Fibroblast of skin of left biceps (primary cell): ENCODE data around the gene ARID3C.

Source experiments
- DNase-seq, 2 experiments: peaks; one replicate each; pipeline ENCODE4 v3.0.0-alpha.2; 2013; ENCODE audit warnings: low read depth in 2 of 2

The ARID3C gene, protein sequence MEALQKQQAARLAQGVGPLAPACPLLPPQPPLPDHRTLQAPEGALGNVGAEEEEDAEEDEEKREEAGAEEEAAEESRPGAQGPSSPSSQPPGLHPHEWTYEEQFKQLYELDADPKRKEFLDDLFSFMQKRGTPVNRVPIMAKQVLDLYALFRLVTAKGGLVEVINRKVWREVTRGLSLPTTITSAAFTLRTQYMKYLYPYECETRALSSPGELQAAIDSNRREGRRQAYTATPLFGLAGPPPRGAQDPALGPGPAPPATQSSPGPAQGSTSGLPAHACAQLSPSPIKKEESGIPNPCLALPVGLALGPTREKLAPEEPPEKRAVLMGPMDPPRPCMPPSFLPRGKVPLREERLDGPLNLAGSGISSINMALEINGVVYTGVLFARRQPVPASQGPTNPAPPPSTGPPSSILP

DNA sequence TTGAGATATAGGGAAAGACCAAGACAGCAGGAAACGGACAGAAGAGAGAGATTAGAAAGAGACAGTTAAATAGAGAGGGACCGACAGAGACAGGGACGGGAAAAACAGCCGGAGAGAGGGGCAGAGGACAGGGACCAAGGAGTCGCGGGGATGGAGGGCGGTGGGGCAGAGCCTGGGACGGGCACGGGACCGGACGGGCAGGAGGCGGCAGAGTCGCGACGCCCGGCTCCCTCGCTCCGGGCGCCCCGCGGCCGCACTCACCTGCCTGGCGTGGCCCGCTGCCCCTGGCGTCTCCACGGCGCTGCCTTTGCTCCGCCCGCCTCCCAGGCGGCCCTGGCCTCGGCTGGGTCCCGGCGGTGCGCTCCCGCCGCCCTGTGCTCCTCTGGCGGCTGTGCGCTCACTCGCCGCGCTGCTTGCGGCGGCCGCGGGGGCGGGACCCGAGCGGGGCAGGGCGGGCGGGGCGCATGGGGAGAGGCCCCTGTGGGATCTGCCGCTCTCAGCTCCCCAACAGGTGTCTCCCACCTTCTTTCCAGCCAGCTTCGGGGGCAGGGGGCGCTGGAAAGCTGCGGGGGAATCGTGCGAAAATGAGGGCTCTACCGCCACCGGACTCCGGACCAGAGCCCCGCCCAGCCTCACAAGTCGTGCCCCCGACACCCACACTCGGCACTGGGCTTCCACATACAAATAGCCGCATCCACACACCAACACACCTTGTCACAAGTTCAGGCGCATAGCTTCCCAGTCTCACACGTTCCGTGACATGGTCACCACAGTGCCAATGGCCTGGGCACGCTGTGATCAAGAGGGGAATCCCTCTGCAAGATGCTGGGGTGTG, at the start of gene ARID3C:
ARID3C (minus strand) TSS at position 411 of the 835 bp plus-strand sequence. CDS start 1,052 bp downstream, outside the sequence.
- no peak for DNase-seq

DNA sequence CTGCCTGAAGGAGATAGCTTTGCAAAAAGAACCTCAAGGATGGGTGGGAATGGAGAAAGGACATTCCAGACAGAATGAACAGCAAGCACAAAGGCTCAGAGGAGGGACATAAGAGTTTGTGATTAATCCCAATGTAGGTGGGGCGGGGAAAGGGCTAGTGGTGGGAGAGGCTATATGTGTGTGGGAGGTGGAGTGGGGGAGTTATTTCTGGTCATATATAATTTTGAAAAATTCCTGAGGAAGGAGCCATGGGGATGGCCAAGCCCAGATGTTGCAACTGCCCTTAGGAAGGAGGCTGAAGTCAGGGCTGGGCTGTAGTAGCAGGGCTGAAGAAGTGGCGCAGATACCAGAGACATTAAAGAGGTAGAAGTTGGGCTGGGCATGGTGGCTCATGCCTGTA, 47.0 kb upstream of the ARID3C start:
- DNase-seq: no peak

DNA sequence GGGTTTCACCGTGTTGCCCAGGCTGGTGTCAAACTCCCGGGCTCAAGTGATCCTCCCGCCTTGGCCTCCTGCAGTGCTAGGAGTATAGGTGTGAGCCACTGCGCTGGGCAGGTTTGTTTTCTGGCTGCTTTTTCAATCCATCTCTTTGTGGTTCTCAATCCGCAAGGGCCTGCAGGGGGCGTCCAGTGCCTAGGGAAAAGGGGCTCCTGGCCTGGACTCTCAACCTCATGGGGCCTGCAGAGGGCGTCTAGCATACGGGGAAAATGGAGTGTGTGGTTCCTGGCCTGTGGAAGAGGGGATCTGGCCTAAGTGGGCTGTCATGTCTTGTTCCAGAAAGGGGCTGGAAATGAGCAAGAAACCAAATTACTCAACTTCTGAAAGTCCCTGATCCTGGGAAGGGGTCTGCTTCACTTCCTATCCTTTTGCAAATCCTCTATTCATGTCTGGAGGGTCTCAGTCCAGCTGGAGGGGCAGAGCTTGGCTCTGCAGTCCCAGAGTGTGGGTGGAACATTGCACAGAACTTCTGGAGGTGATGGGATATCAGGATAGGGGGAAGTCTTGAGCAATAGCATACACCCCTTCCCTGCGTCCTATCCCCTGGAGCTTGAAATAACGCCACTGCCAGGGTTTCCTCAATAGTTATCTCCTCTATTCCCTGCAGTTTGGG, 46.3 kb upstream of the ARID3C start:
- DNase-seq: peak in 1 of 2 experiments; percentile 38

DNA sequence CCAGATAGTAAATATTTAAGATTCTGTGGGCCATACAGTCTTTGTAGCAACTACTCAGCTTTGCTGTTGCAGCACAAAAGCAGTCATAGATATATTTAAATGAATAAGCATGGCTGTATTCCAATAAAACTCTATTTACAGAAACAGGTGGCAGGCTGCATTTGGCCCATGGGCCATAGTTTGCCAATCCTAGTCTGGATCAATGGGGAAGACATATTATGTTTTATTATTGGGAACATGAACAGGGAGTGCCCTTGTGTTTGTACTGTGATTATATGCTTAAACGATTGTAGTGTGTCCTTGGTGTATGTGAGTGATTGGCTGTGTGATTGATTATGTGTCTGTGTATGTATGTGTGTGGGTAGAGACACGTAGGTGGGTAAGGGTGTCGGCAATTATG, 45.6 kb upstream of the ARID3C start:
- no peak for DNase-seq

DNA sequence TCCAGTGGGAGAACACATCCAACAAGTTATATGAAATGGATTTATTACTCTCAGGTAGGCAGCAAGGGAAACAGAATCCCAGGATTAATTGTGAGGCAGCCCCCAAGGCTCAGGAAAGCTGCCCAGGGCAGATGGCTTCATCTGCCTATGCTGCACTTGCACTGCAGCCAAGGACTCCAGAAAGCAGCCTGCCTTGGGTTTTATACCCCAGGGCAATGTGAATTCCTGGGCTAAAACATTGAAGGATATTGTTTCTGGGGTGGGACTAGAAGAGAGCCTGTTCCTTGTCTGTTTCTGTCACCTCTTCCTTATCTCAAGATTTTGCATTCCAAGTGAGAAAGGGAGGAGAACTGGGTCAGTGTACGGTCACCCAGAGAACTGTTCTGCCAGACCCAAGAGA, 42.4 kb upstream of the ARID3C start:
- no peak for DNase-seq

DNA sequence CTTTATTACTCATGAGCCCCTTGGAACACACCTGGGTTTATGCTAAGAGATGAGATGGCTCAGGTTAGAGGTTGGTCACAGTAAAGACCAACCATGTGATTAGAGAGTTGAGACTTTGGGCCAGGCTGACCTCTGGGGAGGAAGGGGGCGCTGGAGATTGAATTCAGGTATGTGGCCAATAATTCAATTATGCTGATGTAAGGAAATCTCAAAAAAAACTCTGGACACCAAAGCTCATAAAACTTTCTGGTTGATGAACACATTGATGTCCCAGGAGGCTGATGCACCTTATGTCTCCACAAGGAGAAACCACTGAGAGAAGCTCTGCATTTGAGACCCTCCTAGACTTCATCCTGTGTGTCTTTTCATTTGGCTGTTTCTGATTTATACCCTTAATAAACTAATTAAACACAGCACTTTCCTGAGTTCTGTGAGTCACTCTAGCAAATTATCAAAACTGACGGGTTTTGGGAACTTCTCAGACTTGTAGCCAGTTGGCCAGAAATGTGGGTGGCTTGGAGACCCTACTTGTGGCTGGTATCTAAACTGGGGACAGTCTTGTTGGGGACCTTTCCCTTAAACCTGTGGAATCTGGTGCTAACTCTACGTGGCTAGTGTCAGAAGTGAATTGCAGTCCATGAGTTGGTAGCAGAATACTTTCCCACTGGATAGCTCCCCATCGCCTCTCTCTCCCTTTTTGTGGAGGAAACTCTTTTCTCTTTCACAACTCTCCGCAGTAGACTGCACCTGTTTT, 41.1 kb upstream of the ARID3C start:
- DNase-seq: no peak

DNA sequence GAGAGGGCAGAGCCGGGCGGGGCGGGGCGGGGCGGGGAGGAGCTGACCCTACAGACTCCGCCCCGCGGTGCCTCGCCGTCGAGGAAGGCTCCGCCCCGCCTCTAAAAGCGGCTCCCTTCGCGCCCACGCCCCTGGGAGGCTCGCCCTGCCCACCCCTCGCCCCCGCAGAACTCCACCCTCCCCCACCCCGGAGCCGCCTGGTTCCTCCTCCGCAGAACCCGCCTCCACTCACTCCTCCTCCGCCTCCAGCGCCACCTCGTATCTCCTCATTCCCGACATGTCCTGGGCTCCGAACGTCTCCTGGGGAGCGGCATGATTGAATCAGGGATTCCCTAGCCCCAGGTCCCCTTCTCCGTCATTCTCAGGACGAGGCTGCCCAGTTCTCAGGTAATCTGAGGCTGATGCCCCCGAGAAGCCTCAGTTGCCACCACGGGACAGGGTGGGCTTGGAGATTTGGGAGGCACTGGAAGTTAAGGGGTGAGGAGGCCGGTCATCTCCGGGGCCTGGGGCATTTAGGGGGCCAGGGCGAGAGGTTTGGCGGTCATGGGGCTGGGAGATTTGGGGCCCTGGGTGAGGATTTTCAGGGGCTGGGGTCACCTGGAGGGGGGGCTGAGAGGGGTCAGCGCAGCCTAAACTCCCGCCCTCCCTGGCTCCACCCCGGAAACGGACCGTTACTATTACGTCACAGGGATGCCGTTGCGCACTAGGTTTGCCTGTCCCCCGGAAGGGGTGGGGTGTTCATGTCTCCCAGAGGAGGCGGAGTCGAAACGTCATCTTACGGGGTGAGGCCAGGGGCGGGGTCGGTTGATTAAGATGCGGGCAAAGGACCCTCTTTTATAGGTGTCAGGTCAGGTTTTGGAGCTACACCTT, 36.8 kb upstream of the ARID3C start:
- peak; percentile 79 to 87 for DNase-seq

DNA sequence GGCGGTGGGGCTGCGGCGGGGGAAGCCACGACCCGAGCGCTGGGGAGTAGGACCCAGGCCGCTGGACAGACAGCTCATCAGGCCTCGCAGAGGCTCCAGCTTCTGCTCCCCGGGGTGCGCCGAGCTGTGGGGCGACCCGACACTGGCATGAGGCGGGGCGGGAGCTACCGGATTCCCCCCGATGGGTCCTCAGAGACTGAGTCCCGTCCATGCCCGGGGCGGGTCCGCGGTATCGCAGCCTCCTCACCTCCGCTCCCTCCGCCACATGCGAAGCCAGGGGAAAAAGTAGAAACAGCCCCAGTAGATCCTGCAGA, 36.2 kb upstream of the ARID3C start:
- no peak for DNase-seq

DNA sequence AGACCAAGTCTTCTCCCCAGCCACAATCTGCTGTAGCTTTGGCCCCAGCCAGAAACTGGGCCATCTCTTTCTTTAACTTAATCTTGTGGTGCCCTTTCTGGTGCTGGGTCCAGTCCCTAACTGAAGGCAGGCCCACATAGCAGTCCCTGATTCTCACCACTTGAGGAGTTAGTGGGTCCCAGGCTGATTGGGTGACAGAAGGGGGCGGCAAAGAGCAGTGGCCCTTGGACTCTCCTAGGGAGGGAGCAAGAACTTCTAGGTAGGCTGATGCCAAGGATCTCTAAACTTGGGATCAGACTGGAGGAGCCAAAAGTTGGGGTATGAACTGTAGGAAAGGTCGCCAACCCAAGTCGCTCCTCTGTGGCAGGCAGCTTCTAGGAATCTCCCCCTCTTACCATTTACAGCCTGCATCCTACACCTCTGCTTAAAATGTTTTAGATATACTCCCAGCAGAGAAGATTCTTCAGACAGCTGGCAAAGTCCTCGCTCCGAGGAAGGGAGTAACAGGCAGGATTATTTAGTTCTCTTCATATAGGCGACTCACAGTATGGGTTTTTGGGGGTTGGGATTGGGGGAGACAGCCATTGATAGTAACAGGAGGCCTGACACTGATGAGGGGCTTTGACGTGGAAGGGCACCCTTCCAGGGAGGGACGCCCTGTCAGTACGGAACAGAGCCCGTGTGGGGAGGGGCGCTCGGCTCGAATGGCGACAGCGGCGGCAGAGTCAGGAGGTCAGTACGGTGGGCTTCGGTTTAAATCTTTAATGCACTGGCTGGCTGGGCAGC, 35.6 kb upstream of the ARID3C start:
- DNase-seq: no peak

DNA sequence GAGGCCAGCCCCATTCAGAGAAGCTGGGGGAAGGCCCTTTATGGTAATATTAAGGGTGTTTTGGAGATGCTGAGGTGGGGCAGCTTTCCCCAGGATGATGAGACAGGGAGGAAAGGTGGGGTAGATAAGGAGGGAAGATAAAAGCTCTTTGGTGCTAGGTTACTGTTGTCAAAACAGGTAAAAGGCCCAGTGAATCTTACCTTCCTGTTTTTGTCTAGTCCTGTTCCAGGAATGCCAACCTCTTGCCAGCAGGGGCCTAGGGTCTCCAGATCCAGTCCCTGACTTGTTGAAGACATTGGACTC, 34.4 kb upstream of the ARID3C start:
- no peak for DNase-seq

DNA sequence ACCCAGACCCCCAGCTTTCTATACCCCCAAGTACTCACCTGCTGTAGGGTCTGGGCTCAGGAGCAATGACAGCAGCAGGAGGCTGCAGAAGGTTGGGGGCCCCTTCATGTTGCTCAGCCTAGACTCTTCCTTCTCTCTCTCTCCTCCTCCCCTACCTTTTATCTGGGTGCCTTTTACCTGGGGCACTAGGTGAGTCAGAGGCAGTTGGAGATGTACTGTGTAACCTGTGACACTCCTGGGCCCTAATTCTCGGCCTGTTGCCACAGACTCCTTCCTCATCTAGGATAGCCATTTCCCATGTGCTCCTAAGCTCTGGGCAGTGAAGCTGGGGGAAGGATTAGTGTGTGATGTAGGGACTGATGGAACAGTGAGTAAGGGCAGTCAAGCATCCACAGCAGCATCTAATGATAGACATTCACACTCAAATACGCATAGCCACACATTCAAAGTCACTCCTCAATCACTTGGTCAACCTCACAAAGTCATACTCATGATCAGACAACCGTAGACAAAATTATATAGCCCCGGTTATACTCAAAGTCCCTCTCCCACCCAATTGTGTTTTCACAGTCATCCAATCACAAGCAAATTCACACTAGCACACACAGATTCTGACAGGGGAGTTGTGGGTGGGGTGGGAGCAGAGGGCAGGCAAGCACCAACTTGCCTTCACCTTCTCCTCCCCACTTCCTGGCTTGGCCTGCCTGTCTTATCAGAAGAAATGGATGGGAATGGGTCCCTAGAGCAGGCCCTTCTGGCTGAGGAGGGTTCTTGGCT, 33.8 kb upstream of the ARID3C start, which contains the start of gene CCL27:
CCL27 (minus strand) TSS at position 132 of the 777 bp plus-strand sequence; CDS start at position 108, 24 bp downstream.
- DNase-seq: no peak

DNA sequence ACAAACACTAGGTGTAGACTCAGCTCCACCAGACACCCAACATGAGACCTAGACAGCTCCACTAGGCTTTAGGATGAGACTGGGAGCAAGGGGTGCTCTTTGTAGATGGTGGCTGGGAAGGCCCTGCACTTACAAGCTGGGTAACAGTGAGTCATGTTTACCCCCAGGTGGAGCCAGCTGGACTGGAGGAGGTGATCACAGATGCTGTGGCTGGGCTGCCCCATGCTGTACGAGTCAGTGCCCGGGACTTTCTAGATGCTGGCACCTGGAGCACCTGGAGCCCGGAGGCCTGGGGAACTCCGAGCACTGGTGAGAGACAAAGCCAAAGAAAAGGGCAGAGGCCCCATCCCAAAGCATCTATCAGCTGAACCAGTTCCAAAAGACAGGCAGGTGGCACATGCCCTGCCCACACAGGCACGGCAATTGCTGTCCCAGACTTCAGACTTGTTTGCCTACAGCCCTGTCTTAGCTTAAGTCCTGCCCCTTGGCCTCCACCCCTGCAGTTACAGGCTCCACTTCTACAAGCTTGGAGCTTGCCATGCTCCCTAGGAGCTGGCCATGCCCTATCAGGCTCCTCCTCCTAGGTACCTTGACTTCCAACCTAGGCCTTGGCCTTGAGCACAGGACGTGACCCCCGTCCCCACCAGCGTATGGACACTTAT, 30.9 kb upstream of the ARID3C start:
- no peak for DNase-seq

DNA sequence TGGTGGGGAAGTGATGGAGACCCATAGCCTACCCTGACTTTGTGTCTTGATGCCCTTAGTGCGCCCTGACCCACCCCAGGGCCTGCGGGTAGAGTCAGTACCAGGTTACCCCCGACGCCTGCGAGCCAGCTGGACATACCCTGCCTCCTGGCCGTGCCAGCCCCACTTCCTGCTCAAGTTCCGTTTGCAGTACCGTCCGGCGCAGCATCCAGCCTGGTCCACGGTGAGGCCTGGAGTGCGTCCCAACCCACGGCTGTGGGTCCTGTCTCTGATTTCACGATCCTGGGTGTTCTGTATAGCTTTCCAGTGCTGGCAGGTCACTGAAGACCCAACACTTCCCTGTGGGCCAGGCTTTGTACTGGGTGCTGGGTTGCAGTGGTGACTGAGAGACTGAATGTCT, 29.6 kb upstream of the ARID3C start:
- DNase-seq: no peak

DNA sequence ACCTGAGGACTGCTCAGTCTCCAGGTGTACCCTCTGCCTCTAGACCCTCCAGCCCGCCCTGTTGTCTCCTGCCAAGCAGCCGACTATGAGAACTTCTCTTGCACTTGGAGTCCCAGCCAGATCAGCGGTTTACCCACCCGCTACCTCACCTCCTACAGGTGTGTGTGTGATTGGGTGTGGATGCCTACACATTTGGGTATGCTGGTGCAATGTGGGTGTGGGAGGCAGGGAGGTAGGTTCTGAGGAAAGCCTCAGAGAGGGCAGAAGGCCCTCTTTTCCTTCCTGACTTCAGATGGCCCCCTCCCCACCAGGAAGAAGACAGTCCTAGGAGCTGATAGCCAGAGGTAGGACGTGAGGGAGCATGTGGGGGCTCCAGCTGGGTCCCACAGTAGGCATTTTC, 28.1 kb upstream of the ARID3C start:
- DNase-seq: no peak

DNA sequence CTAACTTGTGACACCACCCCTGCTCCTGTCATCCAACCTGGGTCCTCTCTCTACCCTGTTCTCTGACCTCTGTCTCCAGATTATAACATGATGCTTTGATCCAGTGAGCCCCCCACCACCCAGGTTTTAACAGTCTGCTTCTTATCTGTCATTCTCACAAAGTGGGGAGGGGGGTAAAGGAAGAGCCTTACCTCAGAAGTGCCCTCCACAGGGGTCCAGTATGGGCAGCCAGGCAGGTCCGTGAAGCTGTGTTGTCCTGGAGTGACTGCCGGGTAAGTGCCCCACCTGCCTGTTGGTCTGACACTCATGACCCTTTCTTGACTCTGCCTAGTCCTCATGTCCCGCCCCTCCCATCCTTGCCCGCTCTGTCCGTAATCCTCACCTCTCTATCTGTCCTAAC, 26.5 kb upstream of the ARID3C start:
- no peak for DNase-seq

DNA sequence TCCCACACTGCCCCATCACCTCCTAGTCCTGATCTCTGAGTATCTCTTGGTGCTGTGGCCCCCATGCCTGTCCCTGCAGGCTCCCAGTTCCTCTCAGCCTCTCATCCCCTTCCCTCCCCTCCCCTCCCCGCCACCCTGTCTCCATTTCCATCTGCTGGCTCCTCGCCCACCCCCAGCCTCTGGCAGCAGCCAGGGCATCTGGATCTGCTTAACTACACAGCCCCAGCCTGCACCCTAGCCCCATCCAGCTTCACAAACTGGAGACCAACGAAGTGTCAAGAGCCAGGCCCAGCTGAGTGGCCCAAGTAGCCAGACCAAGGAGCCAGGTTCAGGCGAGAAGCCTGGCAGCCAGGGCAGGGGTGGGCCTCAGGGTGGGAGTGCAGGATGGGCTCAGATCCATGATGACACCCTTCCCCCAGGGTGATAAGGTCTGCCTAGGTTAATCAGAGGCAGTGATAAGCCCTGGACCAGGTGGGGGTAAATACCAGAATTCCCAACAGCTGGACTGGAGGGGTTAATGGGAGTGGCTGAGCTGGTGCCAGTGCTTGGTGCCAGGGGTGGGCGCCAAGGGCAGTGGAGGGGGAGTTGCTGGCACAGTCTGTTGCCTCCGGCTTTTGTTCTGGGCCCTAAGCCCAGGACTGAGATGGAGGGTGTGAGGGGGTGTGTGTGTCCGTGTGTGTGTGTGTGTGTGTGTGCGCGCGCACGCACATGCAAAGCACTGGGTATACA, 25.6 kb upstream of the ARID3C start:
- DNase-seq: peak; percentile 76 to 78

DNA sequence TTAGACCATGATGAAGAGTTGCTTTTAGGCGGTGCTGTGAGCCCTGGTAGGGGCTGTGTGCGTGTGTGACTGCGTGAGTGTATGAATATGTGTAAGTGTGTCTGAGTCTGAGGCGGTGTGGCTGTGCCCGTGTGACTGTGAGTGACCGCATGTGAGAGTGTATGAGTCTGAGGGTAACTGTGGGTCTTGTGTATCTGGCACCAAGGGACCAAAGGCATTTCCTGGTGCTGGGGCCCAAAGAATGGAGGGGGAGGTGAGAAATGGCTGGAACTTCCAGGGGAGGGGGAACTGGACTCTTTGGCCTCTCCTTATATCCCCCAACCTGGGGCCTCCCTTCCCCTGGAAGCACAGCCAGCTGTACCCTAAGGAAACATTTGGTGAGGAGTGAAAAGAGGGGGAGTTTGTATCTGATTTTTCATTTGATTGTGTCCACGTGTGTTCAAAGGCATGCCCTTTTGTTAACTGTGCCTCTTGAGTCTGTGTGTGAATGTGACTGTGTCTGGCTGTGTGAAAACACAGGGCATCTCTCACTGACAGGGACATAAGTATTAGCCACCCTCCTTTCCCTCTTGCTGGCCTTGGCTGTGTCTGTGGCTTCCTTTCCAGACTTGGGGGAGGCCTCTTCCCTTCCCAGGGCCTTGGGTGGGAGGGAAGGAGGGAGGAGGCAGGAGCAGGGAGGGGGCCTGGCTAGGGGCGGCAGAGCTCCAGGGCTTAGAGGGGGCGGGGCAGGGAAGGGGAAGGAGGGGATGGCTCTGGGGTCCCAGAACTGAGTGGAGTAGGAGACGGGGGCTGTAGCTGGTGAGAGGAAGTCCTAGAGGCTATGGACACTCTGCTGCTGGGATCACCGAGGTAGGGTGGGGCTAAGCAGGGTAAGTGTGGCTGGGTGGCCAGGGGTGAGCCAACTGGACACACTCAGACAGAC, 24.5 kb upstream of the ARID3C start:
- no peak for DNase-seq
